ENCODE data around the gene CXCL11.

DNA sequence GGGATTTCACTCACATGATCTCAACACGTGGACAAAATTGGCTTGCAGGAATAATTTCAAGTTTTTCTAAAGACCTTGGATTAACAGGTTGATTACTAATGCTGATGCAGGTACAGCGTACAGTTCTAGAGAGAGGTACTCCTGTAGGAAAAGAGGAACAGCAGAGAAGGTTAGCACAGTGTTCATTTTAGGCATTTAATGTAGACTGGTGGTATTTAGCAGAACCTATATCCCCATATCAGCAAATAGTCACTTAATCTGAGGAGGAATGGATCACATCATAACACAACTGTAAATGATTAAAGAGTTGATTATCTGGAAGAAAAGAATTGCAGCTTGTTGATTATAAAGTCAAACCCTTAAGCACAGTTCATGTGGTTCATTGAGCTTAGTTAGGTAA is 13.2 kb downstream of the CXCL11 start:
- TF ChIP-seq EP300 (IDR thresholded peaks at IDR 0.05; ENCODE audit: borderline replicate concordance in 1 of 2, control insufficient read depth in 1 of 2, low read depth in 2 of 2, low read length in 2 of 2) = no peak
- TF ChIP-seq, protein P1, sequence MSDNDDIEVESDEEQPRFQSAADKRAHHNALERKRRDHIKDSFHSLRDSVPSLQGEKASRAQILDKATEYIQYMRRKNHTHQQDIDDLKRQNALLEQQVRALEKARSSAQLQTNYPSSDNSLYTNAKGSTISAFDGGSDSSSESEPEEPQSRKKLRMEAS (IDR thresholded peaks at IDR 0.05; ENCODE audit: low read depth, low read length) = no peak
- TF ChIP-seq CTCF (IDR thresholded peaks at IDR 0.05 in 2 of 3, conservative IDR thresholded peaks at IDR 0.05 in 1 of 3; ENCODE audit: control insufficient read depth in 2 of 3, extremely low read depth in 1 of 3, insufficient read depth in 1 of 3, low read depth in 3 of 3, low read length in 3 of 3) = no peak
- TF ChIP-seq EZH2 (IDR thresholded peaks at IDR 0.05; ENCODE audit: borderline replicate concordance, control insufficient read depth, low read depth, low read length) = no peak
